HepG2 (cell line): Measurements from ENCODE around the gene PRKAB1. TPM values are rescaled to one million over a fixed set of nuclear protein-coding genes. Genes with fewer than 3 reads are reported as not detected.

Experiments used
- ARID3A ChIP-seq: IDR thresholded peaks from 2 replicates; pipeline ENCODE4 v1.6.1; 2012; ENCODE audit warnings: low read depth, low read length, improper control_type of control experiment
- CREB3 ChIP-seq: sonication (generic); formaldehyde crosslinking; IDR thresholded peaks from 2 replicates; pipeline ENCODE4 v1.5.0; 2020; ENCODE audit warnings: missing genetic modification reagents
- DNMT3B ChIP-seq: conservative IDR thresholded peaks from 2 replicates; pipeline ENCODE4 v1.6.1; 2016; ENCODE audit warnings: missing biosample characterization, control low read depth
- EED ChIP-seq: sonication (generic); formaldehyde crosslinking; IDR thresholded peaks from 2 replicates; pipeline ENCODE4 v1.5.0; 2020; ENCODE audit warnings: mild to moderate bottlenecking, missing genetic modification reagents
- HIVEP1 ChIP-seq: sonication (generic); formaldehyde crosslinking; IDR thresholded peaks from 2 replicates; pipeline ENCODE4 v1.4.0; 2020; ENCODE audit warnings: mild to moderate bottlenecking, missing genetic modification reagents
- MAX ChIP-seq: IDR thresholded peaks from 2 replicates; pipeline ENCODE4 v1.6.1; 2012; ENCODE audit warnings: inconsistent platforms
- NBN ChIP-seq: fragments of 450-650 bp; conservative IDR thresholded peaks from 2 replicates; pipeline ENCODE4 v1.6.1; 2017
- RARA ChIP-seq: IDR thresholded peaks from 2 replicates; pipeline ENCODE4 v1.6.1; 2016; ENCODE audit warnings: missing genetic modification reagents, missing compliant biosample characterization
- TBX2 ChIP-seq: sonication (generic); formaldehyde crosslinking; IDR thresholded peaks from 2 replicates; pipeline ENCODE4 v1.5.0; 2020; ENCODE audit warnings: missing genetic modification reagents, mild to moderate bottlenecking, borderline replicate concordance
- ZBTB7B ChIP-seq: sonication (generic); formaldehyde crosslinking; IDR thresholded peaks from 2 replicates; pipeline ENCODE4 v1.4.0; 2020; ENCODE audit warnings: missing genetic modification reagents
- ZFY ChIP-seq: sonication (generic); formaldehyde crosslinking; IDR thresholded peaks from 2 replicates; pipeline ENCODE4 v1.4.0; 2020; ENCODE audit warnings: missing genetic modification reagents
- ZNF20 ChIP-seq: sonication (generic); formaldehyde crosslinking; IDR thresholded peaks from 2 replicates; pipeline ENCODE4 v1.4.0; 2020; ENCODE audit warnings: mild to moderate bottlenecking, moderate library complexity, missing genetic modification reagents
- ZNF331 ChIP-seq: sonication (generic); formaldehyde crosslinking; IDR thresholded peaks from 2 replicates; pipeline ENCODE4 v1.4.0; 2020; ENCODE audit warnings: missing genetic modification reagents
- polyA plus RNA-seq, 8 experiments: library from polyadenylated mRNA; depleted of rRNA in 3 of 8; stranded (reverse) in 7 of 8; unstranded in 1 of 8; fragments of >200 nt; fragmentation: Illumina TruSeq in 4 of 8; extraction: Trizol in 4 of 8; gene quantifications; 2 replicates each; pipeline versions ENCODE4 v1.2.1 to v1.2.3, GENCODE V29; 2011 to 2016; ENCODE audit warnings: low read depth in 4 of 8, missing spikeins in 1 of 8, mixed read lengths in 1 of 8; ENCODE audit not compliant: insufficient read depth in 1 of 8
- total RNA-seq, 5 experiments: library from RNA; depleted of rRNA; stranded (reverse); fragments of >200 nt; fragmentation: Illumina TruSeq; extraction: Trizol; gene quantifications; 2 replicates each; pipeline ENCODE4 v1.2.3, GENCODE V29; 2016; ENCODE audit warnings: low read depth in 1 of 5
- TF ChIP-seq, protein P1 (sequence below): sonication (generic); formaldehyde crosslinking; IDR thresholded peaks from 2 replicates; pipeline ENCODE4 v1.4.0; 2020; ENCODE audit warnings: missing genetic modification reagents
- TF ChIP-seq, protein P2 (sequence below): sonication (generic); formaldehyde crosslinking; conservative IDR thresholded peaks from 2 replicates; pipeline ENCODE4 v1.5.0; 2020; ENCODE audit warnings: missing genetic modification reagents
- TF ChIP-seq, protein P3 (sequence below): sonication (generic); formaldehyde crosslinking; IDR thresholded peaks from 2 replicates; pipeline ENCODE4 v1.4.0; 2020; ENCODE audit warnings: missing genetic modification reagents

The PRKAB1 gene
- total and polyA plus RNA-seq, 2 of the 13 experiments (the other 11 are each of a cell fraction or from before 2014, with no cell fraction given): 28.4 to 35.5 TPM

DNA sequence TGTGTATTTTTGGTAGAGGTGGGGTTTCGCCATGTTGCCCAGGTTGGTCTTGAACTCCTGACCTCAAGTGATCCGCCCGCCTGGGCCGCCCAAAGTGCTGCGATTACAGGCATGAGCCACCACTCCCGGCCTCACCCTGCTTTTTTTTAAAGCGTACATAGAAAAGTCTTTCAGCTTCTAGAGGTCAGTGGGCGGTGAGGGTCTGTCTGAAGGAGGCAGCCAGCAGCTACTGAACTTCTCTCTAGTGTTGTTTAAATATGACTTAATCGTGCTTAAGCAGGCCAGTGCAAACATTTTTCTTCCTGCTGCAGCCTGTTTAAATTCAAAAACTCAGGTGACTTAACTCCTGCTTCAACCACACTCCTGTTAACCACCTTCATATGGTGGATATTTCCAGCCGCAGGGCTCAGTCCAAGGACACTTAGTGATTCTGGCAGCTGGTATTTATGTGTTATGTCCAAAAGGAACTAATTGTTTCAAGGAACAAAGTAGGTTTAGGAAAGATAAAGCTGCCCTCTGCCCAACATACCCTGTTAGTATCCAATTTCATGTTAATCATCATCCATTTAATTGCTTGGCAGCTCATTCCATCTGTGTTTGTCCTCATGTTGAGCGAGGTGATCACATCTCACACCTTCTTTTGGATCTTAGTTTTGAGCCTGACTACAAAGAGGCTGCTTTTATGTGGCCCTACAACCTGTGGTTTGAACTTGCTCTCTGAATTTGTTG, 2.0 kb downstream of the PRKAB1 start (continued):
- TF ChIP-seq CREB3 (CRISPR knock-in tag): no peak
- 0 out of 2 replicates have a peak, but pooled peaks have one; percentile 11 for TF ChIP-seq ZNF331
- TF ChIP-seq ARID3A: peak; percentile 12; the same call in 1 of the 2 replicates
- TF ChIP-seq HIVEP1 (CRISPR knock-in tag): no peak
- peak; percentile 90 for TF ChIP-seq TBX2 (CRISPR knock-in tag)
- no peak for TF ChIP-seq NBN
- 0 out of 2 replicates have a peak, but pooled peaks have one; percentile 18 for TF ChIP-seq ZBTB7B (CRISPR knock-in tag)
- TF ChIP-seq EED: no peak
- no peak for TF ChIP-seq MAX
- peak; percentile 59 for TF ChIP-seq RARA (CRISPR knock-in tag)
- TF ChIP-seq ZFY (CRISPR knock-in tag): 0 out of 2 replicates have a peak, but pooled peaks have one; percentile 15
- TF ChIP-seq, protein P1, sequence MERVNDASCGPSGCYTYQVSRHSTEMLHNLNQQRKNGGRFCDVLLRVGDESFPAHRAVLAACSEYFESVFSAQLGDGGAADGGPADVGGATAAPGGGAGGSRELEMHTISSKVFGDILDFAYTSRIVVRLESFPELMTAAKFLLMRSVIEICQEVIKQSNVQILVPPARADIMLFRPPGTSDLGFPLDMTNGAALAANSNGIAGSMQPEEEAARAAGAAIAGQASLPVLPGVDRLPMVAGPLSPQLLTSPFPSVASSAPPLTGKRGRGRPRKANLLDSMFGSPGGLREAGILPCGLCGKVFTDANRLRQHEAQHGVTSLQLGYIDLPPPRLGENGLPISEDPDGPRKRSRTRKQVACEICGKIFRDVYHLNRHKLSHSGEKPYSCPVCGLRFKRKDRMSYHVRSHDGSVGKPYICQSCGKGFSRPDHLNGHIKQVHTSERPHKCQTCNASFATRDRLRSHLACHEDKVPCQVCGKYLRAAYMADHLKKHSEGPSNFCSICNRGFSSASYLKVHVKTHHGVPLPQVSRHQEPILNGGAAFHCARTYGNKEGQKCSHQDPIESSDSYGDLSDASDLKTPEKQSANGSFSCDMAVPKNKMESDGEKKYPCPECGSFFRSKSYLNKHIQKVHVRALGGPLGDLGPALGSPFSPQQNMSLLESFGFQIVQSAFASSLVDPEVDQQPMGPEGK (CRISPR knock-in tag): 0 out of 2 replicates have a peak, but pooled peaks have one; percentile 12
- TF ChIP-seq DNMT3B (CRISPR knock-in tag): no peak
- TF ChIP-seq, protein P2, sequence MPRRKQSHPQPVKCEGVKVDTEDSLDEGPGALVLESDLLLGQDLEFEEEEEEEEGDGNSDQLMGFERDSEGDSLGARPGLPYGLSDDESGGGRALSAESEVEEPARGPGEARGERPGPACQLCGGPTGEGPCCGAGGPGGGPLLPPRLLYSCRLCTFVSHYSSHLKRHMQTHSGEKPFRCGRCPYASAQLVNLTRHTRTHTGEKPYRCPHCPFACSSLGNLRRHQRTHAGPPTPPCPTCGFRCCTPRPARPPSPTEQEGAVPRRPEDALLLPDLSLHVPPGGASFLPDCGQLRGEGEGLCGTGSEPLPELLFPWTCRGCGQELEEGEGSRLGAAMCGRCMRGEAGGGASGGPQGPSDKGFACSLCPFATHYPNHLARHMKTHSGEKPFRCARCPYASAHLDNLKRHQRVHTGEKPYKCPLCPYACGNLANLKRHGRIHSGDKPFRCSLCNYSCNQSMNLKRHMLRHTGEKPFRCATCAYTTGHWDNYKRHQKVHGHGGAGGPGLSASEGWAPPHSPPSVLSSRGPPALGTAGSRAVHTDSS (CRISPR knock-in tag): no peak
- TF ChIP-seq, protein P3, sequence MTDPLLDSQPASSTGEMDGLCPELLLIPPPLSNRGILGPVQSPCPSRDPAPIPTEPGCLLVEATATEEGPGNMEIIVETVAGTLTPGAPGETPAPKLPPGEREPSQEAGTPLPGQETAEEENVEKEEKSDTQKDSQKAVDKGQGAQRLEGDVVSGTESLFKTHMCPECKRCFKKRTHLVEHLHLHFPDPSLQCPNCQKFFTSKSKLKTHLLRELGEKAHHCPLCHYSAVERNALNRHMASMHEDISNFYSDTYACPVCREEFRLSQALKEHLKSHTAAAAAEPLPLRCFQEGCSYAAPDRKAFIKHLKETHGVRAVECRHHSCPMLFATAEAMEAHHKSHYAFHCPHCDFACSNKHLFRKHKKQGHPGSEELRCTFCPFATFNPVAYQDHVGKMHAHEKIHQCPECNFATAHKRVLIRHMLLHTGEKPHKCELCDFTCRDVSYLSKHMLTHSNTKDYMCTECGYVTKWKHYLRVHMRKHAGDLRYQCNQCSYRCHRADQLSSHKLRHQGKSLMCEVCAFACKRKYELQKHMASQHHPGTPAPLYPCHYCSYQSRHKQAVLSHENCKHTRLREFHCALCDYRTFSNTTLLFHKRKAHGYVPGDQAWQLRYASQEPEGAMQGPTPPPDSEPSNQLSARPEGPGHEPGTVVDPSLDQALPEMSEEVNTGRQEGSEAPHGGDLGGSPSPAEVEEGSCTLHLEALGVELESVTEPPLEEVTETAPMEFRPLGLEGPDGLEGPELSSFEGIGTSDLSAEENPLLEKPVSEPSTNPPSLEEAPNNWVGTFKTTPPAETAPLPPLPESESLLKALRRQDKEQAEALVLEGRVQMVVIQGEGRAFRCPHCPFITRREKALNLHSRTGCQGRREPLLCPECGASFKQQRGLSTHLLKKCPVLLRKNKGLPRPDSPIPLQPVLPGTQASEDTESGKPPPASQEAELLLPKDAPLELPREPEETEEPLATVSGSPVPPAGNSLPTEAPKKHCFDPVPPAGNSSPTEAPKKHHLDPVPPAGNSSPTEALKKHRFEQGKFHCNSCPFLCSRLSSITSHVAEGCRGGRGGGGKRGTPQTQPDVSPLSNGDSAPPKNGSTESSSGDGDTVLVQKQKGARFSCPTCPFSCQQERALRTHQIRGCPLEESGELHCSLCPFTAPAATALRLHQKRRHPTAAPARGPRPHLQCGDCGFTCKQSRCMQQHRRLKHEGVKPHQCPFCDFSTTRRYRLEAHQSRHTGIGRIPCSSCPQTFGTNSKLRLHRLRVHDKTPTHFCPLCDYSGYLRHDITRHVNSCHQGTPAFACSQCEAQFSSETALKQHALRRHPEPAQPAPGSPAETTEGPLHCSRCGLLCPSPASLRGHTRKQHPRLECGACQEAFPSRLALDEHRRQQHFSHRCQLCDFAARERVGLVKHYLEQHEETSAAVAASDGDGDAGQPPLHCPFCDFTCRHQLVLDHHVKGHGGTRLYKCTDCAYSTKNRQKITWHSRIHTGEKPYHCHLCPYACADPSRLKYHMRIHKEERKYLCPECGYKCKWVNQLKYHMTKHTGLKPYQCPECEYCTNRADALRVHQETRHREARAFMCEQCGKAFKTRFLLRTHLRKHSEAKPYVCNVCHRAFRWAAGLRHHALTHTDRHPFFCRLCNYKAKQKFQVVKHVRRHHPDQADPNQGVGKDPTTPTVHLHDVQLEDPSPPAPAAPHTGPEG (CRISPR knock-in tag): no peak
- no peak for TF ChIP-seq ZNF20 (CRISPR knock-in tag)
